HPDE6-E6E7 (cell line): ENCODE data around the gene JMJD1C.

ENCODE experiments used
- DNase-seq: peaks from one replicate; pipeline ENCODE4 v3.0.0; 2011; ENCODE audit warnings: missing footprints; ENCODE audit errors: extremely low spot score

JMJD1C gene

DNA sequence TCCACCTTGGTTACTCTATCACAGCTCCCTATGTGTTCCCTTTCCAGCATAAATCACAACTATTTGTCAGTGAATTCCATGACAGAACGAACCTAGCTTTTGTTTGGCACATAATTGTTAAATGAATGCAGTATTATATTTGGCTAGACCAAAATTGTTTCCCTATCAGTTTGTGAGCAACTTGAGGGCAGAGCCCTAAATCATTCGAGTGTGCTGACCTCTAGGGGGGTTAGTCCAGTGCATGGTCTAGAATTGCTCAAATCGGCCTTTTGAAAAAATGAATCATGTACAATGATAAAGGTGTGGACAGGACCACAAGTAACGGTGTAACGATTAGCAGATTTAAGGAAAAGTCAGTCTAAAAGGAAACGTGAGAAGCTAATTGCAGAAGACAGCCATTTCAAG is 333.1 kb downstream of the JMJD1C start:
- DNase-seq, result no peak

DNA sequence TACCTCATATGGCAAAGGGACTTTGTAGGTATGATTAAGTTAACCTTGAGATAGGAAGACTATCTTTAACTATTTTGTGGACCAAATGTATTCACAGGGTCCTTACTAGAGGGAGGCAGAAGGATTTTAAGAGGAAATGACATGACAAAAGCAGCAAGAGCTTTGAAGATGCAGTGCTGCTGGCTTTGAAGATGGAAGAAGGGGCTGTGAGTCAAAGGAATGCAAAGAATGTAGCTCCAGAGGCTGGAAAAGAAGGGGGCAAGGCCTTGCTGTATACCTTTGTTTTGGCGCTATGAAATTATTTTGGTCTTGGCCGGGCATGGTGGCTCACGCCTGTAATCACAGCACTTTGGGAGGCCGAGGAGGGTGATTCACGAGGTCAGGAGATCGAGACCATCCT is 335.9 kb downstream of the JMJD1C start:
- DNase-seq, result no peak

DNA sequence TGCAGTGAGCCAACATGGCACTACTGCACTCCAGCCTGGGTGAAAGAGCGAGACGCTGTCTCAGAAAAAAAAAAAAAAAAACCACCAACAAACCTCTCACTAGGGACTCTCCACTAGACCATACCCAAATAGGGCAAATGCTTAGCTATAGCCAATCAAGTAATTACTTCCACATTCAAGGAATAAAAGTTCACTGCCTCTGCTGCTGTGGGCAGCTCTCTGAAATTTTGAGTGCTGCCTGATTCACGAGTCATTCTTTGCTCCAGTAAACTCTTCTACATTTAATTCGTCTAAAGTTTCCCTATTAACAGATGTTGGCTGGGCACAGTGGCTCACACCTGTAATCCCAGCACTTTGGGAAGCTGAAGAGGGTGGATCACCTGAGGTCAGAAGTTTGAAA is 337.3 kb downstream of the JMJD1C start:
- DNase-seq, result no peak

DNA sequence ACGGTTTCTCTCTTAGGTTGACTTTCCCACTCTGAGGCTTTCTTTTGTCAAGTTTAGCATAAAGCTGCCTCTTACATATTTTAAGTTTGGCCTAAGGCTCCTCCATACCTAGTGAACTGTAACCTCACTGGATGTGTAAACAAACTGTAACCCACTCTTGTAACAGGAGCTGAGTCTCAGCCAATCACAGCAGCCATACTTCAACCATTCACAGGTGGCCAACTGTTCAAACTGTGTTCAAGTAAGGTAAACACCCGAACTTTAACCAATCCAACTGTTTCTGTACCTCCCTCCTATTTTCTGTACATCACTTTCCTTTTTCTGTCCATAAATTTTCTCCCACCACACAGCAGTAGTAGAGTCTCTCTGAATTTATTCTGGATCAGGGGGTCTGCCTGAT is 340.3 kb downstream of the JMJD1C start:
- DNase-seq, result no peak

DNA sequence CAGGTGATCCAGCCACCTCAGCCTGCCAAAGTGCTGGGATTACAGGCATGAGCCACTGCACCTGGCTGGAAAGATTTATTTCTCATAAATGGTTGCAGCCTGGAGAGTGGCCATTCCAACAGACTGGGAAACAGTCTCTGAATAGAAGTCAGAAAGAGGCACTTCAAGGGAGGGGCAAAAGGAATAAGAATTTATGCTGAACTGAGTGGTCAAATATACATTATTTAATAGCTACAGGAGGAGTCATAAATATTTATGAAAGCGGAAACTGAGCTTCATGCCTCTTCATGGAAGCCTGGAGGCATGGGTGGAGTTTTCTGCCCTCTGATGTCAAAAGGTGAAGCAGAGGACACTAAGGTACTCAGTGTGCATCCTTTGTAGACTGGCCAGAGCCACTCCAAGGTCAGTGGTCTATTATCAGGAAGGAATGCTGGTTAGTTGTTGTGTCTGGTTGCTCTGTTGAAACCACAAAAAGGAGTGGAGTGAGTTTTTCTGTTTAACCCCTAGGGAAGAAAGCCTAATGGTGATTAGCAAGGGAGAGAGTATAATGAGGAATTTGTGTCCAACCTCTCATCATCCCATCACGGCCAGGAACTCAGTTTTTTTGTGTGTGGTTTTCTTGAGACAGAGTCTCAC is 341.9 kb downstream of the JMJD1C start:
- DNase-seq, result no peak

DNA sequence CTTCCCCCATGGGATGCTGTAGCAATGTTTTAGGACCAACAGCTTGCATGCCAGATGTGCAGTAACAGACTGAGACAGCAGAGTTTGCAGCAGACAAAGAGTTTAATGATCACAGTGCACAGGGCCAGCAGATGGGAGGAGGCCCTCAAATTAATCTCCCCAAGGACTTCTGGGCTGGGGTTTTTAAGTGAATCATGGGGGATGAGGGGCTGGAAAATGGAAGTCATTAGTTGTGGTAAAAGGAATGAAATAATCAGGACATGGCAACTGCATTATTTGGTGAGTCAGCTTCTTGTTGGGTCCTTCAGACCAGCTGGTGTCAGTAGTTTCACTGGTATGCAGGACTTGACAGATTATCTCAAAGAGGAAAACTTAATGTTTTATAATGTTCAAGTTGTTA is 345.2 kb downstream of the JMJD1C start:
- DNase-seq, result no peak

DNA sequence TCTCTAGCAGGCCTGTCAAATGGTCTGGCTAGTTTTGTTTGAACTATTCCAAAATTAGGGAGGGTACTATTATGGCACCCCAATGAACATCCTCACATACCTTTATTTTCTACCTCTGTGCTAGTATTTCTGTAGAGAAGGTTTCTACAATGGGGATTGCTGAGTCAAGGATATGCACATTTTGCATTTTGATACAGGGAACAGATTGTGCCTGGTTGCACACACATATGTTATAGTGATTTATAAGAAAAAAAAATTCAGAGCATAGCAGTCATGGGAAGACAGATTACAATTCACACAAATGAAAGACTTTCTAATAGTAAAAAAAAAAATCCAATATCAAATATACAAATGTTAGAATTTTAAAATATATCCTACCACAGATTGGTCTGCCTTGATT is 346.7 kb downstream of the JMJD1C start:
- DNase-seq, result no peak
